NCI-H1092 (cell line): Measurements from ENCODE around the gene OR13C5.
"Not testable (repeated sequence)": the region's sequence is repeated elsewhere in the genome, so short reads cannot be mapped to it uniquely, and the experiment has no call there.

Experiments
- DNase-seq: peaks from one replicate; lab custom pipeline; 2025; lab: John Stamatoyannopoulos, UW

OR13C5 gene, protein sequence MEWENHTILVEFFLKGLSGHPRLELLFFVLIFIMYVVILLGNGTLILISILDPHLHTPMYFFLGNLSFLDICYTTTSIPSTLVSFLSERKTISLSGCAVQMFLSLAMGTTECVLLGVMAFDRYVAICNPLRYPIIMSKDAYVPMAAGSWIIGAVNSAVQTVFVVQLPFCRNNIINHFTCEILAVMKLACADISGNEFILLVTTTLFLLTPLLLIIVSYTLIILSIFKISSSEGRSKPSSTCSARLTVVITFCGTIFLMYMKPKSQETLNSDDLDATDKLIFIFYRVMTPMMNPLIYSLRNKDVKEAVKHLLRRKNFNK

GRCh38 chr9:104599313-104599712 lies at the start of gene OR13C5:
Gene OR13C5 (minus strand): TSS chr9:104599413. CDS start chr9:104599413, 0 bp downstream.
- not testable (repeated sequence) for DNase-seq

- DNase-seq, result no peak
Observed at GRCh38 chr9:104635456-104635855, 36.2 kb upstream of the OR13C5 start.

DNA sequence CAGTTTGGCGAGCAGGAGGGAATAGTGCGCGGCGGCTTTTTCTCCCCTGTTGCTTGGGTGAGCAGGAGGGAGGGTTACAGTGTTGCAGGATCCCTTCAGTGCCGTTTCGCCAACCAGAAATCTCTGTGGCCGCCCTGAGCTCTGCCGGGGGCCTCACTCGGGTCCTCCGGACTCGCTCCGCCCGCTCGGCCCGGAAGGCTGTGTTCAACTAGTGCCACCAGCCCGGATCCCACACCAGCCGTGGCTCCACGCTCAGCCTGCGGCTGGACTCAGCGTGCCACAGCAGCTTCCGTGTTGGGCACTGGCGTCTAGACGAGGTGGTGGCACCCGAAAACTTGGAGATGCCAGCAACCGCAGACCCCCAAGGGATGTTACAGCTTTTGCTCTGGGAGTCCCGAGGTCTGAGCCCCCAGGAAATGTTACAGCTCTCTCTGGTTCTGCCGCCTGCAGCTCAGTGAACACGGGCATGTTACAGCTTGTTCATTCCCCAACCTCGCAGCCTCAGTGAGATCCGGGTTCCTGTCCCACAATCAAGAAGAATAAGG lies 34.8 kb upstream of the OR13C5 start:
- no peak for DNase-seq

DNA sequence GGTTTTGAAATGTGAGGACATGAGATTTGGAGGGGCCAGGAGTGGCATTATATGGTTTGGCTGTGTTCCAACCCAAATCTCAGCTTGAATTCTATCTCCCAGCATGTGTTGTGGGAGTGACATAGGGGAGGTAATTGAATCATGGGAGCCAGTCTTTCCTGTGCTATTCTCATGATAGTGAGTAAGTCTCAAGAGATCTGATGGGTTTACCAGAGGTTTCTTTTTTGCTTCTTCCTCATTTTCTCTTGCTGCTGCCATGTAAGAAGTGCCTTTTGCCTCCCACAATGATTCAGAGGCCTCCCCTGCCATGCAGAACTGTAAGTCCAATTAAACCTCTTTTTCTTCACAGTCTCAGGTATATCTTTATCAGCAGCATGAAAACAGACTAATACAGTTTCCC lies 26.8 kb upstream of the OR13C5 start:
- DNase-seq, result not testable (repeated sequence)

GRCh38 chr9:104618104-104618503 lies 18.9 kb upstream of the OR13C5 start, which contains the start of gene OR13C9:
Gene OR13C9 (minus strand): TSS chr9:104618204. CDS start chr9:104618204, 0 bp downstream.
- DNase-seq, result no peak

DNA sequence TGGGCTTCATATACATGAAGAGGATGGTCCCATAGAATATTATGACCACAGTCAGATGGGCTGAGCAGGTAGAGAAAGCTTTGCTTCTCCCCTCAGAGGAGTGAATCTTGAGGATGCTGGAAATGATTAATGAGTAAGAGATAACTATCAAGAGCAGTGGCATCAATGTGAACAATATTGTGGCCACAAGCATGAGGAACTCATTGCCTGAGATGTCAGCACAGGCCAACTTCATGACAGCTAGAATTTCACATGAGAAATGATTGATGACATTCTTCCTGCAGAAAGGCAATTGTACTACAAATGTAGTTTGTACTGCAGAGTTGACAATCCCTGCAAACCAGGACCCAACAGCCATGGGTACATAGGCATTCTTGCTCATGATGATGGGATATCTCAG lies 18.2 kb upstream of the OR13C5 start:
- DNase-seq, result no peak

- DNase-seq, result no peak
Observed at GRCh38 chr9:104611213-104611612, 12.0 kb upstream of the OR13C5 start.

DNA sequence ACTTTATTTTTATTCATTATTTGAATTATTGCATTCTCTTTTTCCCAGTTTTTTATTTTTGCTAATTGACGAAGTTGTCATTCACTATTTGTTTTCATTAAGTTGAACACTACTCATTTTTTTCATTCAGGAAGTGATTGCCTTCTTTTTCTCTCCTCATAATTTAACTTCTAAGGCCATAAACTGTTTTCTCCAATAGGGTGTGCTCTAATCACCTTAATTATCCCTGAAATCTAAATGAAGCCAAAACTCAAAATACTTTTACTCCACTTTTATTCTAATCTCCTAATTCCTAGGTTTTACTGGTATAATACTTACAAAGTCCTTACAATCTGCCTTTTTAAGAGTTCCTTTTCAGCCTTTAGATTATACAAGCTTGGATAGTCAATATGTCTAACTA lies 9.1 kb upstream of the OR13C5 start:
- DNase-seq, result no peak

GRCh38 chr9:104606152-104606551 lies 6.9 kb upstream of the OR13C5 start:
- DNase-seq, result no peak

GRCh38 chr9:104605527-104605926 lies 6.3 kb upstream of the OR13C5 start, which contains the start of gene OR13C2:
Gene OR13C2 (minus strand): TSS chr9:104605627. CDS start chr9:104605627, 0 bp downstream.
- not testable (repeated sequence) for DNase-seq

DNA sequence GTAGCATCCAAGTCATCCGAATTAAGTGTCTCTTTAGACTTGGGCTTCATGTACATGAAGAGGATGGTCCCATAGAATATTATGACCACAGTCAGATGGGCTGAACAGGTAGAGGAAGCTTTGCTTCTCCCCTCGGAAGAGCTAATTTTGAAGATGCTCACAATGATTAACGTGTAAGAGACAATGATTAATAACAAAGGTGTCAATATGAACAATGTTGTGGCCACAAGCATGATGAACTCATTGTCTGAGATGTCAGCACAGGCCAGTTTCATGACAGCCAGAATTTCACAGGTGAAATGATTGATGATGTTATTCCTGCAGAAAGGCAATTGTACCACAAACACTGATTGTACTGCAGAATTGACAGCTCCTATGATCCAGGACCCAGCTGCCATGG lies 5.6 kb upstream of the OR13C5 start:
- DNase-seq, result no peak

DNA sequence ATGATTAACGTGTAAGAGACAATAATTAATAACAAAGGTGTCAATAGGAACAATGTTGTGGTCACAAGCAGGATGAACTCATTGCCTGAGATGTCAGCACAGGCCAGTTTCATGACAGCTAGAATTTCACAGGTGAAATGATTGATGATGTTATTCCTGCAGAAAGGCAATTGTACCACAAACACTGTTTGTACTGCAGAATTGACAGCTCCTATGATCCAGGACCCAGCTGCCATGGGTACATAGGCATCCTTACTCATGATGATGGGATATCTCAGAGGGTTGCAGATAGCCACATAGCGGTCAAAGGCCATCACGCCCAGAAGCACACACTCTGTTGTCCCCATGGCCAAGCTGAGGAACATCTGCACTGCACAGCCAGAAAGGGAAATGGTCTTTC lies 464 bp downstream of the OR13C5 start:
- DNase-seq, result not testable (repeated sequence)

GRCh38 chr9:104589626-104590025 lies 9.6 kb downstream of the OR13C5 start:
- no peak for DNase-seq

DNA sequence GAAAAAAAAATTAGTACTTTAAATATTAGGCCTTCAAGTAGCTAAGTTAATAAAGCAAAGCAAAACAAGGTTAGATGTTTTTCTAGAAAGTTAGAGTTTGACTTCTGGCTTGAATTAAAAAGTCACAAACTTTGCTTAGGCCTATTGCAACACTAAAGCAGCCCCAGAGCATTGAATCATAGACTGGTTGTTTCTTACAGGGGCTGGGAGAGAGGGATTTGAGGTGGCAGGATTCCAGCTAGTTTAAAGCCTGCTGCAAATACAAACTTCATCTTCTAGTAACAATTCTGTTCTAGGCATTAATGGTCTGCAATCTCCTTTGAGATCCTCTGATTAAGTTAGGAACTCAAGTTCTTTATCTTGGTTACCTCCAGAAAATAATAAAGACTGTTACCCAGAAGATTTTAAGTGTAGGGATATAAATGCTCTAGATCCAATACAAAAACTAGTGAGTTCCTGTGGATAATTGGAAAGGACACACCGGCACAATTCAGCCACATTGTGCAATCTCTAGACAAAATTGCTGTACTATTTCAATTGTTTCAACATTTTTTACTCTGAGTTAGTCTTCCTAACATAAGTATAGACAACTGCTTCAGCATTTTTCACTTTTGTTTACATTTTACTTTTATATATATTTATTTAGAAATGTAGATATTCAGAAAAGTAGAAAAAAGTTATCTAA lies 12.6 kb downstream of the OR13C5 start:
- DNase-seq, result no peak

GRCh38 chr9:104580562-104580961 lies 18.7 kb downstream of the OR13C5 start:
- no peak for DNase-seq

- DNase-seq, result no peak
Observed at GRCh38 chr9:104577263-104577662, 21.9 kb downstream of the OR13C5 start.

- DNase-seq, result no peak
Observed at GRCh38 chr9:104575456-104575855, 23.8 kb downstream of the OR13C5 start.

- DNase-seq, result no peak
Observed at GRCh38 chr9:104572612-104573011, 26.6 kb downstream of the OR13C5 start.

DNA sequence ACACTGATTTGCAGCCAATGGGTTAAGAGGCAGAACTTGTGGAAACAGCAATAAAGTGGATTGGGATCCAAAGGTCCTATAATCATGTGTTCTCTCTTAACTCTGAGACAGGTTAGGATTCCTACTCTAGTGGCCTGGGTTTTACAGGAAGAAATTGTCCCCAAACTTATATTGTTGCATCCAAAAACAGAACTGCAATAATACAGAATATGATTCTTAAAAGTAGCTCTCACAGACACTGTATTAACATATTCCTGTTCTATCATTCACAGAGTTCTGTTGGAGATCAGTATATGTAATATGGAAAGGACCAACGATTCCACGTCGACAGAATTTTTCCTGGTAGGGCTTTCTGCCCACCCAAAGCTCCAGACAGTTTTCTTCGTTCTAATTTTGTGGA lies 30.3 kb downstream of the OR13C5 start, which contains the start of gene OR13C8:
Gene OR13C8 (plus strand): TSS at position 301 of the 400 bp plus-strand sequence. CDS start 0 bp downstream, at position 301.
- DNase-seq, result no peak

DNA sequence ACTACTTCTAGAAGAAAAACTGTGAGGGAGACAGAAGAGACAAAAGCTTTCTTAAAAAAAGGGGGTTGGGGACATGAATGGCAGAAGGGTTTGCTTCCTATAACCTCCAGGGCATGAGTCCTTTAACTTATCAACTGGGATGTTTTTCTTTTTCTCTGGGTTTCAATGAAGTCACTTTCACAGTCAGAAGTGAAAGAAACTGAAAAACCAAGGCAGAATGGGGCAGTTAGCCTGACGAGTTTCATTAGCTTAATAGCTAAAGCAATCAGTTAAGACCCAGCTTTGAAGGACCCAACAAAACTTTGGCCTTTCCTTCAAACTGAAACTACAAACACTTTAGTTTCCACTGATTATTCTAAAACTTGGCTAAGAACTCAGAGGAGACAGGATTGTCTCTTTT lies 34.9 kb downstream of the OR13C5 start:
- no peak for DNase-seq

GRCh38 chr9:104556830-104557634 lies 42.2 kb downstream of the OR13C5 start:
- no peak for DNase-seq

DNA sequence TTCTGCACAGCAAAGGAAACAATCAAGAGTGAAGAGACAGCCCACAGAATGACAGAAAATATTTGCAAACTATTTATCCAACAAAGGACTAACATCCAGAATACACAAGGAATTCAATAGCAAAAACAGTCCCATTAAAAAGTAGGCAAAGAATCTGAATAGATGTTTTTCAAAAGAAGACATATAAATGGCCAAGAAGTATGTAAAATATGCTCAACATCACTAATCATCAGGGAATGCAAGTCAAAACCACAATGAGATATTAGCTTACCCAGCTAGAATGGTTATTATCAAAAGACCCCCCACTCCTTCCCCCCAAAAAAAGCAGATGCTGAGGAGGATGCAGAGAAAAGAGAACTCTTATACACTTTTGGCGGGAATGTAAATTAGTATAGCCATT lies 43.7 kb downstream of the OR13C5 start:
- DNase-seq, result no peak
